Stimulated activated CD8-positive, alpha-beta memory T cell treated with anti-CD3 and anti-CD28 coated beads, Interleukin-2, amount 100 ng/mL, for 48 hours (primary cell): ENCODE data around the gene URM1.
"Not testable (repeated sequence)": the region's sequence is repeated elsewhere in the genome, so short reads cannot be mapped to it uniquely, and the experiment has no call there.

ENCODE experiments used
- DNase-seq, 2 donors: peaks; one replicate each; pipeline ENCODE4 v3.0.0-alpha.2; 2020; ENCODE audit warnings: low read depth in 2 of 2

Gene URM1

GRCh38 chr9:128409450-128409849 lies 38.3 kb downstream of the URM1 start:
- no peak for DNase-seq

GRCh38 chr9:128409978-128410377 lies 38.8 kb downstream of the URM1 start:
- DNase-seq: no peak

- DNase-seq: no peak
Measured at GRCh38 chr9:128411364-128412119, 40.4 kb downstream of the URM1 start.

DNA sequence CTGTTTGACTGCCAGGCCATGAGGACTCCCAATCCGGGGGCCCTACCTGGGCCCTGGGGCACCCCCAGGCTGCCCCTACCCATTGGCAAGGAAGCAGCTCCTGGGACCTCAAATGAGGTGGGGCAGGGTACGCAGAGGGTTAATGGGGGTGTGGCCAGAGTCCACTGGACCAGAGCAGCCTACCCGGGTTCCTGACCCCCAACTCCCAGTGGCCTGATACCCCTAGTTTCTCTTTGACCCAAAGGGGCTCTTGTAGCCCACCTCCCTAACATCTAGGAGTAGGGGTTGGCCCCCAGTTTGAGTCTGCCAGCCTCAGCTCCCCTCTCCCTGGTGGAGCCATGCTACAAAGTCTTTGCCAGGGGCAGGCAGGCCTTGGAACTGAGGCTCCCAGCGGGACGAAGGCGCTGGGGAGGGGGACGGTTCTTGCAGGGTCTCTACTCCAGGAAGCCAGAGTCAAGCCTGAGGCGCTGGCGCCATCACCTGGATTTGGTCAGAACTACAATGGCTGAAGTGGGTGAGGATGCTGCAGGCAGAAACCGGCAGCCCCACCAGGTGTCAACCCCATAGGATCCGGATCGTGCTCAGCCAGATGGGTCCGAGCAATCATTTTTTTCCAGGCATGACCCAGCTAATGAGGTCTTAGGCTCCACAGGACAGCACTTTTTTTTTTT lies 41.1 kb downstream of the URM1 start:
- peak; percentile 34 to 46 for DNase-seq

GRCh38 chr9:128413728-128414127 lies 42.6 kb downstream of the URM1 start:
- not testable (repeated sequence) for DNase-seq

- DNase-seq: no peak
Measured at GRCh38 chr9:128414461-128414860, 43.3 kb downstream of the URM1 start.

DNA sequence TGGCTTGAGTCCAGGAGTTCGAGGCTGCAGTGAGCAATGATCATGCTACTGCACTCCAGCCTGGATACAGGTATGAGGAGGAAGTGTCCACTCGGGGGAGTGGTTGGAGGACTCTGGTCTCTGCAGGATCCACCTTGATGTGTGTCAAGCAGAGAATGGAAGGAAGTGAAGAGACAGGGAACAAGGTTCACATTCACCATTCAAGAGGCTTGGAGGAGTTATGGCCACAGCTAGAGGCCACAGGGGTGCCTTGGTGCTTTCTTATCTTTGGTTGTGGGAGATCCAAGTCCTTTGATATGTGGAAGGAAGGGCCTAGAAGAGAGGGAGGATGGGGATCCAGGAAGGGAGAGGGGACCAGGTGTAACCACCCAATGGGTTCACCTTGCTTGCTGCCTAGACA lies 44.1 kb downstream of the URM1 start:
- DNase-seq: no peak

DNA sequence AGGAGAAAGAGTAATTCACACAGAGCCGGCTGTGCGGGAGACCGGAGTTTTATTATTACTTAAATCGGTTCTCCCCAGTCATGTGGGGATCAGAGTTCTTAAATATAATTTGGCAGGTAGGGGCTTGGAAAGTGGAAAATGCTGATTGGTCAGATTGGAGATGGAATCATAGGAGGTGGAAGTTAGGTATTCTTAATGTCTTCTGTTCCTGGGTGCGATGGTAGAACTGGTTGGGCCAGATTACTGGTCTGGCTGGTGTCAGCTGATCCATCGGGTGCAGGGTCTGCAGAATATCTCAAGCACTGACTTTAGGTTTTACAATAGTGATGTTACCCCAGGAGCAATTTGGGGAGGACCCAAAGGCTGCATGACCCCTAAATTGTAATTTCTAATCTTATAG lies 44.8 kb downstream of the URM1 start:
- no peak for DNase-seq

DNA sequence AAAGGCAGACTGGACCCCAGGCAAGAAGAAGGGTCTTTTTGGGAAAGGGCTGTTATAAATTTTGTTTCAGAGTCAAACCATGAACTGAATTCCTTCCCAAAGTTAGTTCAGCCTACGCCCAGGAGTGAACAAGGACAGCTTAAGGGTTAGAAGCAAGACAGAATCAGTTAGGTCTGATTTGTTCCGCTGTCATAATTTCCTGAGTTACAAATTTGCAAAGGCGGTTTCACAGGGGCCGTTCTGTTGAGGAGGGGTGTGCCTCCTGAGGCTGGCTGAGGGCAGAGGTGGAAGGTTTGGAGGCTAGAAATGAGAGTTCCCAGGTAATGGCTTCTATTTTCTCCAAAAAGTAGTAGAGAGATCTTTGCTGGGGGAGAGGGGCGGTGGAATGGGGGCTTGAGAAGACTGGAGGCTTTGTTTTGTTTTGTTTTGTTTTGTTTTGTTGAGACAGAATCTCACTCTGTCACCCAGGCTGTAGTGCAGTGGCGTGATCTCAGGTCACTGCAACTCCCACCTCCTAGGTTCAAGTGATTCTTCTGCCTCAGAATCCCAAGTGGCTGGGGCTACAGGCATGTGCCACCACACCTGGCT lies 45.4 kb downstream of the URM1 start:
- DNase-seq: no peak

DNA sequence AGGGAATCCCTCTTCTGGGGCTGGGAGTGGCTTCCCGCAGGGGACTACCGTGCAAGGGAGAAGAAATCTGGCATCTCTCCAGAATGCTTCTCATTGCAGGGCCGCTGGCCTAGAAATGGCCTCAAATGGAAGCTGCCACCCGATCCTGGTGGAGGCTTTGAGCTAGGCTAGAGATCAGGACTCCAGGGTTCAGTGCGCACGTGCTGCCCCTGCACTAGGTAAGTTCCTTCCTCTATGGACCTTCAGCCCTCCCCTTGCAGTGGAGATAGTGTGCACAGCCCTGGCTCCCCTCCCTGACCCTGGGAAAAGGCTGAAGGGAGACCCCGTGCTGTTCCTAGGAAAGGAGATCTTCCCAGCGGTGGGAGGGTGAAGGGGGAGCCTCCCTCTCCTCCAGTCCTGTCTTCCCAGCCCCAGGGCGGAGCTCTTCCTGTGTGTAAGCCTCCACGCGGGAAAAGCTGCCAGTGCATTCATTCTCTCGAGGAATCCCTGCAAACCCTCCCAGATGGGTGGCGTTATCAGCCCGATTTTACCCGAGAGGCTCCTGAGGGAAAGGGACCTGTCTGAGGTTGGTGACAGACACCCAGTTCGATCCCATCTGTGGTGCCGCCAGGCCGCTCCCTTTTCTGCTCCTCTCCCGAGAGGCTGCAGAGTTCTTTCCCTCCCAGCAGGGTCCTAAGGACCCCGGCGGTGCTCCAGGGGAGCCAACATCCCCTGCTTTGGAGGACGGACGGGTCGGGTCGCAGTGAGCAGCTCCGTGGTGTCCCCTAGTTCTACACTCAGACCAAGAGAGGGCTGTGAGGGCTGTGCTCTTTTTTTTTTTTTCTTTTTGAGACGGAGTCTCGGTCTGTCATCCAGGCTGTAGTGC lies 48.1 kb downstream of the URM1 start:
- no peak for DNase-seq

- peak; percentile 63 to 67 for DNase-seq
Measured at GRCh38 chr9:128420060-128420650, 49.0 kb downstream of the URM1 start.

- peak; percentile 40 for DNase-seq
Measured at GRCh38 chr9:128420651-128421481, 49.7 kb downstream of the URM1 start, which contains the start of gene CERCAM. CERCAM (plus strand) TSS chr9:128420857; CDS start chr9:128420878, 21 bp downstream.

GRCh38 chr9:128421482-128421996 lies 50.4 kb downstream of the URM1 start:
- no peak for DNase-seq

DNA sequence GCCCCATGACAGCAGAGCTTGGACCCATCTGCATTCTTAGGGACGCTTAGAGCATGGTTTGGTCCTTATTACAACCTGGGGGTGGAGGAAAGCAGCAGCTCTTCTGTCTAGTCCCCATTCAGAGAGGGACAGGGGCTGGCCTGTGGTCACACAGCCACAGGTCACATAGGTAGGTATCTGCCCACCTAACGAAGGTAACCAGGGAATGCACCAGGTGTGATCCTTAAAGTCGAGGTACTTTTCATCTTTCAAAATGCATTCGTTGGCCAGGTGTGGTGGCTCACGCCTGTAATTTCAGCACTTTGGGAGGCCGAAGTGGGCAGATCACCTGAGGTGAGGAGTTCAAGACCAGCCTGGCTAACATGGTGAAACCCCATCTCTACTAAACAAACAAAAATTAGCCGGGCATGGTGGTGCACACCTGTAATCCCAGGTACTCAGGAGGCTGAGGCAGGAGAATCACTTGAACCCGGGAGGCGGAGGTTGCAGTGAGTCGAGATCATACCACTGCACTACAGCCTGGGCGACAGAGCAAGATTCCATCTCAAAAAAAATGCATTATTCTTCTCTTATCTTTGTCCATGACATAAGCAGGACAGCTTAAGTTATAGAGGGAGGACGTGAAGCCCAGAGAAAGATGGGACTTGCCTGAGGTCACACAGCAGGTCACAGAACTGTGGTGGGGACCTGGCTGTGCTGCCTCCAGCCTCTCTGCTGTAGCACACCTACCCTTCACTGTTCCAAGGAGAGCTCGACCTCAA lies 51.0 kb downstream of the URM1 start:
- not testable (repeated sequence) for DNase-seq

DNA sequence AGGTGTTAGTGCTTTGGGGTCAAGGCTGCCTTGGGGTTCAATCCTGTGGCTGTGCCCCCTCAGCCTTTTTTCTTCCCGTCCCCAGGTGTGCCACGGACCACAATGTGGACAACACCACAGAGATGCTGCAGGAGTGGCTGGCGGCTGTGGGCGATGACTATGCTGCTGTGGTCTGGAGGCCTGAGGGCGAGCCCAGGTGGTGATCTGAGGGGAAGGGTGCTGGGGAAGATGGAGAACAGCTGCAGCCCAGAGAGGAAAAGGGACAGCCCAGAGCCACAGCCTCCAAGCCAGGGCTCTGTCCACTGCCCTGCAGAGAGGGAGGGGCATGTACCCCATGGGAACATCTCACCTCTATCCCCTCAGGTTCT lies 51.6 kb downstream of the URM1 start:
- no peak for DNase-seq

DNA sequence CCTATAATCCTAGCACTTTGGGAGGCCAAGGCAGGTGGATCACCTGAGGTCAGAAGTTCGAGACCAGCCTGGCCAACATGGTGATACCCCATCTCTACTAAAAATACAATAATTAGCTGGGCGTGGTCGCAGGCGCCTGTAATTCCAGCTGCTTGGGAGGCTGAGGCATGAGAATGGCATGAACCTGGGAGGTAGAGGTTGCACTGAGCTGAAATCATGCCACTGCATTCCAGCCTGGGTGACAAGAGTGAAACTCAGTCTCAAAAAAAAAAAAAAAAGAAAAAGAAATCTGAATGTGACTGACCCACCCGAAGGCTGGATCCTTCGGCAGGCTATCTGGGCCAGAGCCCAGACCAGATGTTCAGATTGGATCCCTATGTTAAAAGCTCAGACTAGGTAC lies 52.2 kb downstream of the URM1 start:
- not testable (repeated sequence) for DNase-seq

GRCh38 chr9:128424268-128424780 lies 53.1 kb downstream of the URM1 start:
- no peak for DNase-seq

- no peak for DNase-seq
Measured at GRCh38 chr9:128428644-128429512, 57.7 kb downstream of the URM1 start.
